ENCODE measurements around the gene PPP2R3B.
"Not testable (repeated sequence)": the region's sequence is repeated elsewhere in the genome, so short reads cannot be mapped to it uniquely, and the experiment has no call there.

PPP2R3B gene

GRCh38 chrX:420496-421223, 34.0 kb upstream of the PPP2R3B start:
- no peaks in the 10 kb centered on the region for H3K36me3 ChIP-seq (ENCODE audit: control insufficient read depth in 4 of 4, insufficient read depth in 4 of 4, low read length in 3 of 4)
- DNase-seq = no peak
- POLR2A ChIA-PET = no interaction called here
- H3K9me3 ChIP-seq (ENCODE audit: control extremely low read depth in 1 of 5, control insufficient read depth in 4 of 5, insufficient read depth in 2 of 5, low read depth in 1 of 5, low read length in 4 of 5) = peaks cover 0 to 2% (median 0%) of the 10 kb centered on the region in 5 experiments
- no peak overlapping the region for H3K27ac ChIP-seq (ENCODE audit: insufficient read depth in 1 of 2, low read depth in 1 of 2, low read length in 2 of 2, poor library complexity in 1 of 2, severe bottlenecking in 2 of 2)
- CTCF ChIA-PET = no interaction called here
- no peak overlapping the region for H3K4me3 ChIP-seq (ENCODE audit: control insufficient read depth in 1 of 7, extremely low read depth in 1 of 7, insufficient read depth in 4 of 7, low read depth in 2 of 7, low read length in 6 of 7)
- H3K4me1 ChIP-seq (ENCODE audit: control extremely low read depth in 1 of 4, control insufficient read depth in 4 of 4, insufficient read depth in 4 of 4, low read length in 3 of 4) = peaks cover 0 to 8% (median 0%) of the 10 kb centered on the region in 4 experiments
- WGBS (ENCODE audit: insufficient coverage) = 94% methylated on average over 35 of the region's 41 CpGs
- peaks cover 0 to 9% (median 0%) of the 10 kb centered on the region in 5 experiments for H3K27me3 ChIP-seq (replicated peaks in 2 of 5; ENCODE audit: control insufficient read depth in 4 of 5, insufficient read depth in 5 of 5, low read length in 4 of 5)

DNA sequence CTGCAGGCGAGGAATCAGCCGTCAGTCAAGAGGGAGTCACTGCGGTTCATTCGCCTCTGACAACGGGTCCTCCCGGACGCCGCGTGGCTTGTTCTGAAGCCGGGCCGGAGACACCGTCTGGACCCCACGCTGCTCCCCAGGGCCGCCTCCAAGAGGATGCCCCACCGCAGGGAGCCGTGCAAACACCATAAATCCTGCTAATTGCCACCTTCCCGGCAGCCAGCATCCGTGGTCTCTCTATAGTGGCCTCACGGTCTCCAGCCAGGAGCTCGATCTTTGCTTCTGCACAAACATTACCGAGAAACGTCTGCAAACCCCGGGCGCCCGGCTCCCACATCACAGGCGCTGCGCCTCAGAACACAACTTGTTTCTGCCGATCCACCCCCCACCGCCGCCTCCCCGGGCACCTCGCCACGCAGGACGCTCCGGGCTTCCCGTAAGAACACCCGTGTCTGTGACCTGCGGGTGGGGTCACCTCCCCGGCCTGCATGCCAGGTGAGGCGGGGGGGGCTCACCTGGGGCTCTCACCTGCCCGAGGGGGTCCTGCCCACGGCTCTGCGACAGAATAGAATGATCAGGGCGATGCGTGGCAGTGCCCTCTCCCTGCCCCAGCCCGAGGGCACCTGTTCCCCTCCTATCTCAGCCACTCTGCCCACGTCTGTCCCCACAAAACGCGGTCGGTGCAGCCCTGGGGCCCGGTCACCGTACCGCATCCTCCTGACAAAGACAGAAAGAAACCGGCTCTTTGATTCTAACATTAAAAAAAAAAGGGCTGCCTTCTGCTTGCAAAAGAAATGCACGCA, 32.4 kb upstream of the PPP2R3B start:
- Histone ChIP-seq H3K27me3 (replicated peaks in 2 of 5; ENCODE audit: control insufficient read depth in 4 of 5, insufficient read depth in 5 of 5, low read length in 4 of 5) (peaks cover 0 to 16% (median 0%) of the 10 kb centered on the region in 5 experiments), H3K27ac (ENCODE audit: insufficient read depth in 1 of 2, low read depth in 1 of 2, low read length in 2 of 2, poor library complexity in 1 of 2, severe bottlenecking in 2 of 2) (no peak overlapping the region), H3K36me3 (ENCODE audit: control insufficient read depth in 4 of 4, insufficient read depth in 4 of 4, low read length in 3 of 4) (no peaks in the 10 kb centered on the region), H3K9me3 (ENCODE audit: control extremely low read depth in 1 of 5, control insufficient read depth in 4 of 5, insufficient read depth in 2 of 5, low read depth in 1 of 5, low read length in 4 of 5) (peaks cover 0 to 2% (median 0%) of the 10 kb centered on the region in 5 experiments), H3K4me1 (ENCODE audit: control extremely low read depth in 1 of 4, control insufficient read depth in 4 of 4, insufficient read depth in 4 of 4, low read length in 3 of 4) (peaks cover 0 to 8% (median 0%) of the 10 kb centered on the region in 4 experiments), H3K4me3 (ENCODE audit: control insufficient read depth in 1 of 7, extremely low read depth in 1 of 7, insufficient read depth in 4 of 7, low read depth in 2 of 7, low read length in 6 of 7) (no peak overlapping the region)
- ChIA-PET POLR2A (no interaction called here), CTCF (no interaction called here)
- DNase-seq = no peak
- WGBS (ENCODE audit: insufficient coverage) = 95% methylated on average over 50 of the region's 55 CpGs

DNA sequence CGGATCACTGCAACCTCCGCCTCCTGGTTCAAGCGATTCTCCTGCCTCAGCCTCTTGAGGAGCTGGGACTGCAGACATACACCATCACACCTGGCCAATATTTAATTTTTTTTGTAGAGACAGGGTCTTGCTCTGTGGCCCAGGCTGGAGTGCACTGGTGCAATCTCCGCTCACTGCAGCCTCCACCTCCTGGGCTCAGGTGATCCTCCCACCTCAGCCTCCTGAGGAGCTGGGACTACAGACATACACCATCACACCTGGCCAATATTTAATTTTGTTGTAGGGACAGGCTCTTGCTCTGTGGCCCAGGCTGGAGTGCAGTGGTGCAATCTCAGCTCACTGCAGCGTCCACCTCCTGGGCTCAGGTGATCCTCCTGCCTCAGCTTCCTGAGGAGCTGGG, 28.8 kb upstream of the PPP2R3B start:
- POLR2A ChIA-PET; H3K4me1 ChIP-seq (ENCODE audit: control extremely low read depth in 1 of 4, control insufficient read depth in 4 of 4, insufficient read depth in 4 of 4, low read length in 3 of 4); DNase-seq; H3K9me3 ChIP-seq (ENCODE audit: control extremely low read depth in 1 of 5, control insufficient read depth in 4 of 5, insufficient read depth in 2 of 5, low read depth in 1 of 5, low read length in 4 of 5); H3K36me3 ChIP-seq (ENCODE audit: control insufficient read depth in 4 of 4, insufficient read depth in 4 of 4, low read length in 3 of 4); H3K27ac ChIP-seq (ENCODE audit: insufficient read depth in 1 of 2, low read depth in 1 of 2, low read length in 2 of 2, poor library complexity in 1 of 2, severe bottlenecking in 2 of 2); H3K4me3 ChIP-seq (ENCODE audit: control insufficient read depth in 1 of 7, extremely low read depth in 1 of 7, insufficient read depth in 4 of 7, low read depth in 2 of 7, low read length in 6 of 7); CTCF ChIA-PET: not testable (repeated sequence)
- peaks cover 0 to 30% (median 11%) of the 10 kb centered on the region in 5 experiments for H3K27me3 ChIP-seq (replicated peaks in 2 of 5; ENCODE audit: control insufficient read depth in 4 of 5, insufficient read depth in 5 of 5, low read length in 4 of 5)
- WGBS (ENCODE audit: insufficient coverage) = 94% methylated on average over 5 of the region's 5 CpGs

DNA sequence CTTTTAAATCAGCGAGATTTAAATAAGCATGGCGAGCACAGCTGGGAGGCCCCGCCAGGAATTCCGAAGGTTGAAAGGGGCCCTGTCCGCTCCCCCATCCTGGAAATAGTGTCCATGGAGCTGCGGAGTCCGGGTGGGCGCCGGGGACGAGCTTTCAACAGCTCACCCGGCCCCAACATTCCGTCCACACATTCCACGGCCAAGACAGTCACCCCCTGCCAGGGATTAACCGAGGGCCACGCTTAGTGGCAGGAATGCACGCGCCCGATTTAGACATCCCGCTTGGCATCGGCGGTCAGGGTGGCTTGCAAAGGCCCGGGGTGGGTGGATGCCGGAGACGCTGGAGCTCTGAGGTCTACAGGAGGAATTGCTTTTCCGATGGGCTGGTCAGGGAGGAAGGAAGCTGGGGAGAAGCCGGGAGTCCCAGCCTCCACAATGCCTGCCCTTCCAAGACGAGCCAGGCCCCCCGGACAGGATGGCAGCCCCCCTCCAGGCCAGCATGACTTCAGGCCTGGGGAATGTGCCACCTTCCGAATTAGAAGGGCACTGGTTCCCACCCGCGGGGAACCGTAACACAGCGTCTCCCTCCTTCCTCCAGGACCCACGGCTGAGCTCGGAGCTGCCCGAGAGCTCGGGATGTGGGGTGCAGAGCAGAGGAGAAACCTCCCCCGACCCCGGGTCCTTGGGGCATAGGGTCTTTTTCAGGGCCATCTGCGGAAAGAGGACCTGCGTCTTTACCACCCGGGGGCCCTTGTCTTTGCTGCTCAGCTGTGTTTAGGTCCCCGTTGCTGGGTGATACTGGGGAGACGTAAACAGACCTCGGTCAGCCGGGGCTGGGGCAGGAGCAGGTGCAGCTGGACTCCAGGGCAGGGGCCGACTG, 26.9 kb upstream of the PPP2R3B start:
- Histone ChIP-seq H3K9me3 (ENCODE audit: control extremely low read depth in 1 of 5, control insufficient read depth in 4 of 5, insufficient read depth in 2 of 5, low read depth in 1 of 5, low read length in 4 of 5) (no peaks in the 10 kb centered on the region), H3K36me3 (ENCODE audit: control insufficient read depth in 4 of 4, insufficient read depth in 4 of 4, low read length in 3 of 4) (no peaks in the 10 kb centered on the region), H3K4me3 (ENCODE audit: control insufficient read depth in 1 of 7, extremely low read depth in 1 of 7, insufficient read depth in 4 of 7, low read depth in 2 of 7, low read length in 6 of 7) (peak overlapping the region in 3 of 7 experiments; percentile 36 to 63 (median 42)), H3K4me1 (ENCODE audit: control extremely low read depth in 1 of 4, control insufficient read depth in 4 of 4, insufficient read depth in 4 of 4, low read length in 3 of 4) (peaks cover 0 to 9% (median 2%) of the 10 kb centered on the region in 4 experiments), H3K27me3 (replicated peaks in 2 of 5; ENCODE audit: control insufficient read depth in 4 of 5, insufficient read depth in 5 of 5, low read length in 4 of 5) (peaks cover 0 to 30% (median 11%) of the 10 kb centered on the region in 5 experiments), H3K27ac (ENCODE audit: insufficient read depth in 1 of 2, low read depth in 1 of 2, low read length in 2 of 2, poor library complexity in 1 of 2, severe bottlenecking in 2 of 2) (no peak overlapping the region)
- WGBS (ENCODE audit: insufficient coverage) = 16% methylated on average over 35 of the region's 47 CpGs
- CTCF ChIA-PET = no interaction called here
- POLR2A ChIA-PET = no interaction called here
- DNase-seq = peak; percentile 20 to 69 (median 64)

GRCh38 chrX:410296-410695, 23.6 kb upstream of the PPP2R3B start:
- ChIA-PET CTCF (no interaction called here), POLR2A (no interaction called here)
- DNase-seq = no peak
- peaks cover 0 to 30% (median 11%) of the 10 kb centered on the region in 5 experiments for H3K27me3 ChIP-seq (replicated peaks in 2 of 5; ENCODE audit: control insufficient read depth in 4 of 5, insufficient read depth in 5 of 5, low read length in 4 of 5)
- no peak overlapping the region for H3K4me3 ChIP-seq (ENCODE audit: control insufficient read depth in 1 of 7, extremely low read depth in 1 of 7, insufficient read depth in 4 of 7, low read depth in 2 of 7, low read length in 6 of 7)
- H3K36me3 ChIP-seq (ENCODE audit: control insufficient read depth in 4 of 4, insufficient read depth in 4 of 4, low read length in 3 of 4) = no peaks in the 10 kb centered on the region
- H3K9me3 ChIP-seq (ENCODE audit: control extremely low read depth in 1 of 5, control insufficient read depth in 4 of 5, insufficient read depth in 2 of 5, low read depth in 1 of 5, low read length in 4 of 5) = no peaks in the 10 kb centered on the region
- no peak overlapping the region for H3K27ac ChIP-seq (ENCODE audit: insufficient read depth in 1 of 2, low read depth in 1 of 2, low read length in 2 of 2, poor library complexity in 1 of 2, severe bottlenecking in 2 of 2)
- 98% methylated on average over 16 of the region's 17 CpGs for WGBS (ENCODE audit: insufficient coverage)
- H3K4me1 ChIP-seq (ENCODE audit: control extremely low read depth in 1 of 4, control insufficient read depth in 4 of 4, insufficient read depth in 4 of 4, low read length in 3 of 4) = peaks cover 0 to 9% (median 2%) of the 10 kb centered on the region in 4 experiments

GRCh38 chrX:405149-405548, 18.4 kb upstream of the PPP2R3B start:
- Histone ChIP-seq H3K9me3 (ENCODE audit: control extremely low read depth in 1 of 5, control insufficient read depth in 4 of 5, insufficient read depth in 2 of 5, low read depth in 1 of 5, low read length in 4 of 5) (no peaks in the 10 kb centered on the region), H3K4me1 (ENCODE audit: control extremely low read depth in 1 of 4, control insufficient read depth in 4 of 4, insufficient read depth in 4 of 4, low read length in 3 of 4) (no peaks in the 10 kb centered on the region), H3K4me3 (ENCODE audit: control insufficient read depth in 1 of 7, extremely low read depth in 1 of 7, insufficient read depth in 4 of 7, low read depth in 2 of 7, low read length in 6 of 7) (no peak overlapping the region), H3K27me3 (replicated peaks in 2 of 5; ENCODE audit: control insufficient read depth in 4 of 5, insufficient read depth in 5 of 5, low read length in 4 of 5) (no peaks in the 10 kb centered on the region), H3K27ac (ENCODE audit: insufficient read depth in 1 of 2, low read depth in 1 of 2, low read length in 2 of 2, poor library complexity in 1 of 2, severe bottlenecking in 2 of 2) (no peak overlapping the region), H3K36me3 (ENCODE audit: control insufficient read depth in 4 of 4, insufficient read depth in 4 of 4, low read length in 3 of 4) (no peaks in the 10 kb centered on the region)
- no peak for DNase-seq
- ChIA-PET POLR2A (no interaction called here), CTCF (no interaction called here)
- 100% methylated on average over 3 of the region's 5 CpGs for WGBS (ENCODE audit: insufficient coverage)

Measured in common myeloid progenitor, CD34-positive (primary cell).